IPS DF 6.9 (cell line): ENCODE measurements around the gene DLGAP1.

ENCODE experiments used
- DNase-seq: peaks from one replicate; pipeline ENCODE4 v3.0.0-alpha.2; 2013; ENCODE audit warnings: low read depth, low spot score
- H3K27ac ChIP-seq: one replicate; pipeline ENCODE4 v1.5.1; 2013; ENCODE audit warnings: low read length, control low read depth
- H3K27me3 ChIP-seq: 2 replicates; pipeline ENCODE4 v1.6.1; 2013; ENCODE audit warnings: mild to moderate bottlenecking, low read length; ENCODE audit not compliant: control insufficient read depth, insufficient read depth
- H3K36me3 ChIP-seq: 2 replicates; pipeline ENCODE4 v1.6.1; 2013; ENCODE audit warnings: low read length; ENCODE audit not compliant: control insufficient read depth, insufficient read depth
- H3K4me1 ChIP-seq: 2 replicates; pipeline ENCODE4 v1.6.1; 2013; ENCODE audit warnings: low read length; ENCODE audit not compliant: control insufficient read depth, insufficient read depth
- H3K4me3 ChIP-seq: 2 replicates; pipeline ENCODE4 v1.5.1; 2013; ENCODE audit warnings: mild to moderate bottlenecking, low read length
- H3K9me3 ChIP-seq: 2 replicates; pipeline ENCODE4 v1.6.1; 2013; ENCODE audit warnings: low read length, inconsistent platforms; ENCODE audit not compliant: control insufficient read depth, insufficient read depth
- WGBS: extraction: QIAGEN DNeasy Blood & Tissue Kit; methylation state at CpG from one replicate; pipeline ENCODE4 v1.1.7; 2013; ENCODE audit warnings: mixed read lengths, missing lambda C conversion rate; ENCODE audit not compliant: insufficient read length, insufficient coverage; 5-methylcytosine and 5-hydroxymethylcytosine counted together

Gene DLGAP1

GRCh38 chr18:3456686-3457069 is 998.4 kb downstream of the DLGAP1 start:
- no peaks in the 10 kb centered on the region for H3K9me3 ChIP-seq
- H3K4me3 ChIP-seq, result no peak overlapping the region
- peak overlapping the region; percentile 61 for H3K27ac ChIP-seq
- H3K27me3 ChIP-seq, result no peaks in the 10 kb centered on the region
- WGBS, result no CpG with 5 or more reads among the region's 1 CpG
- no peak for DNase-seq
- H3K4me1 ChIP-seq, result peaks cover 2% of the 10 kb centered on the region; the same call in 1 of the 2 replicates
- peaks cover 17% of the 10 kb centered on the region; the same call in 1 of the 2 replicates for H3K36me3 ChIP-seq

DNA sequence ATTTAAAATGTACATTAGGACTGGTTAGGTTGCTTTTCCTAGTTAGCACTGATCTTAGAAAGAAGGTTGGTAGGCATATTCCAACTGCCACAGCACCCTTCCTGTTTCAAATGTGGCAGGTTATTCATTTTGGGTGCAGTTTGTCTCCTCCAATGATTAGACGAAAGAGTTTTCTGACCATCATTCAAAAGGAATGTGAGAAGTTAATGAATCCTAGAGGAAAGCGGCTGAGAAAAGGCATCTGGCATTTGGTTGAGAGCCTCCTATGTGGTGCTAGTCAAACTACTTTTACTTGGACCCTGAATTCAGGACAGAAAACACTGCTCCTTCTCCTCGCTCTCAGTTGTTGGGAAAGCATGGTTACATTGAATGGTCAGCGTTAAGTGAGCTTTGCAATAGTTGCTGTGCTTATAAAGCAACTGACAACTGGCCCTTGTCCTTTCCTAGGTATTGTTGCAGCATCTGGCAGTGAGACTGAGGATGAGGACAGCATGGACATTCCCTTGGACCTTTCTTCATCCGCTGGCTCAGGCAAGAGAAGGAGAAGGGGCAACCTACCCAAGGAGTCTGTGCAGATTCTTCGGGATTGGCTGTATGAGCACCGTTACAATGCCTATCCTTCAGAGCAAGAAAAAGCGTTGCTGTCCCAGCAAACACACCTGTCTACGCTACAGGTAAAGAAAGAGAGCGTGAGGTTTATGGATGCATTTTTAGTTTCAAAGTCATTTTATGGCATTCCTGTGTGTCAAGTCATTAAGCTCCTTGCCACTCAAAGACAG is 999.0 kb downstream of the DLGAP1 start:
- Histone ChIP-seq H3K4me1 (peaks cover 2% of the 10 kb centered on the region; the same call in 1 of the 2 replicates), H3K9me3 (no peaks in the 10 kb centered on the region), H3K36me3 (peaks cover 17% of the 10 kb centered on the region; the same call in 1 of the 2 replicates), H3K27ac (peak overlapping the region; percentile 61), H3K27me3 (no peaks in the 10 kb centered on the region), H3K4me3 (no peak overlapping the region; the same call in 1 of the 2 replicates)
- WGBS, result no CpG with 5 or more reads among the region's 10 CpGs
- DNase-seq, result no peak

DNA sequence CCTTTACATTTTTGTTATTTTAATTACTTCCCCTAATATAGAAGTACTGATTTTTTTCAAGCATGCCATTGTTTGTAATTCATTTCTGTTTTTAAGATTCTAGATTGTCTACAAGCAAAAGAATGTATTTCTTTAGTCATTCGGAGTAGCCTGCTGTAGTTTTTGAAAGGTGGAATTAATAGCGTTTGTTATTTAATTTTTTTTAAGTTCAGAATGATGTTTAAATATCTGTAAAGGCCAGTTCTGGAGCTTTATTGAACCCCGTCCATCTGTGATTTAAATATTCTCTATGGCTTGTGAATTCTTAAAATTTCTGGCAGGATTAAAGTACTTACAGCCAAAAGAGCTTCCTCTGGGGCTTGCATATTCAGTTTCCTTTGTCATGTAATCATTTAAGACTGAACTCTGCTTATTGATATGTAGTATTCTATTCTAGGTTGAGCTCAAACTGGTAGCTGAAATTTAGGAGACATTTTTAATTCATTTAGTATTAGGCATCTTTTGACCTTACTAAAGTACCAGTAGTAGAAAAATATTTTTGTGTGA is 999.9 kb downstream of the DLGAP1 start:
- Histone ChIP-seq H3K36me3 (peaks cover 17% of the 10 kb centered on the region; the same call in 1 of the 2 replicates), H3K9me3 (no peaks in the 10 kb centered on the region), H3K4me1 (peaks cover 2% of the 10 kb centered on the region; the same call in 1 of the 2 replicates), H3K27me3 (no peaks in the 10 kb centered on the region), H3K4me3 (no peak overlapping the region), H3K27ac (no peak overlapping the region)
- 100% methylated on average over 1 of the region's 3 CpGs for WGBS
- DNase-seq, result no peak

- Histone ChIP-seq H3K9me3 (no peaks in the 10 kb centered on the region), H3K27me3 (no peaks in the 10 kb centered on the region), H3K4me1 (peaks cover 2% of the 10 kb centered on the region; the same call in 1 of the 2 replicates), H3K27ac (no peak overlapping the region), H3K36me3 (peaks cover 17% of the 10 kb centered on the region; the same call in 1 of the 2 replicates), H3K4me3 (no peak overlapping the region; the same call in 1 of the 2 replicates)
- WGBS, result no CpG with 5 or more reads among the region's 4 CpGs
- no peak for DNase-seq
Measured at GRCh38 chr18:3454365-3455089, 1000.6 kb downstream of the DLGAP1 start.

DNA sequence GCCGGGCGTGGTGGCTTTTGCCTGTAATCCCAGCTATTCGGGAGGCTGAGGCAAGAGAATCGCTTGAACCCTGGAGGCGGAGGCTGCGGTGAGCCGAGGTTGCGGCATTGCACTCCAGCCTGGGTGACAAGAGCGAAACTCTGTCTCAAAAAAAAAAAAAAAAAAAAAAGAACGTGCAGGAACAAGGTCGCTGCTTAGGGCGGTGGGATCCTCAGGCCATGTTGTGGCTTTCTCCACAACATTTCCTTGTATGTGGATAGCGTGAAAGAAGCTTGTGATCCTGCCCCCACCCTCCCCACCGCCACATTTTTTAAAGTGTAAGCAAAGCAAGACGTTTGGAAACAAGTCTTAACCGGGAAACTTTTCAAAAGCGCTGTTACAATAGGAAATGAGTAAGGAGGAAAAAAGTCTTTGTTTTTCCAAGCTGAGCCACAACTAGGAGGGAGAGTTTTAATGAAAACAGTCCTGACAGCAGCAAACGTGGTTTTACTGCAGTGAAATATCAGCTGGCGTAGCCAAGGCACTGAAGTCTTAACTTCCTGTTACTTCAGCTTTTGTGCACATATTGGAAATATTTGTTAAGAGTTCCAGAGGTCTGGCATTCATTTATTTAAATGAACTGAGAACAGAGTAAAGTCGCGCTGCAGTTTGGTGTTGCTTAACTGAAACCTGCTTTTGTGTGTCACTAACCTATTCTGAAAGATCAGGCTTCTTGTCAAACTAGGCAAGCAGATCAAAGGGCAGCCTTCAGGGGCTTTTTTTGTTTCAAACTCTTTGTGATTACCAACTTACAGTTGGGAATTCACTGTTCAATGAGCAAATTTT is 1001.4 kb downstream of the DLGAP1 start:
- no CpG with 5 or more reads among the region's 21 CpGs for WGBS
- H3K9me3 ChIP-seq, result no peaks in the 10 kb centered on the region
- DNase-seq, result no peak
- no peaks in the 10 kb centered on the region for H3K27me3 ChIP-seq
- H3K27ac ChIP-seq, result peak overlapping the region; percentile 67
- H3K4me3 ChIP-seq, result peak overlapping the region; percentile 98
- peaks cover 14% of the 10 kb centered on the region; the same call in 1 of the 2 replicates for H3K36me3 ChIP-seq
- peaks cover 2% of the 10 kb centered on the region; the same call in 1 of the 2 replicates for H3K4me1 ChIP-seq

- no peak for DNase-seq
- WGBS, result no CpG with 5 or more reads among the region's 17 CpGs
- H3K27me3 ChIP-seq, result no peaks in the 10 kb centered on the region
- H3K9me3 ChIP-seq, result no peaks in the 10 kb centered on the region
- peaks cover 2% of the 10 kb centered on the region; the same call in 1 of the 2 replicates for H3K4me1 ChIP-seq
- H3K27ac ChIP-seq, result peak overlapping the region; percentile 67
- H3K4me3 ChIP-seq, result peak overlapping the region; percentile 98; the same call in 1 of the 2 replicates
- H3K36me3 ChIP-seq, result peaks cover 11% of the 10 kb centered on the region; the same call in 1 of the 2 replicates
Measured at GRCh38 chr18:3452750-3453539, 1002.2 kb downstream of the DLGAP1 start.

- DNase-seq, result no peak
- H3K27ac ChIP-seq, result no peak overlapping the region
- H3K27me3 ChIP-seq, result no peaks in the 10 kb centered on the region
- peaks cover 4% of the 10 kb centered on the region; the same call in 1 of the 2 replicates for H3K36me3 ChIP-seq
- no peaks in the 10 kb centered on the region for H3K9me3 ChIP-seq
- peaks cover 2% of the 10 kb centered on the region; the same call in 1 of the 2 replicates for H3K4me1 ChIP-seq
- H3K4me3 ChIP-seq, result peak overlapping the region; percentile 98
- no CpG with 5 or more reads among the region's 53 CpGs for WGBS
Measured at GRCh38 chr18:3451989-3452749, 1002.9 kb downstream of the DLGAP1 start.

DNA sequence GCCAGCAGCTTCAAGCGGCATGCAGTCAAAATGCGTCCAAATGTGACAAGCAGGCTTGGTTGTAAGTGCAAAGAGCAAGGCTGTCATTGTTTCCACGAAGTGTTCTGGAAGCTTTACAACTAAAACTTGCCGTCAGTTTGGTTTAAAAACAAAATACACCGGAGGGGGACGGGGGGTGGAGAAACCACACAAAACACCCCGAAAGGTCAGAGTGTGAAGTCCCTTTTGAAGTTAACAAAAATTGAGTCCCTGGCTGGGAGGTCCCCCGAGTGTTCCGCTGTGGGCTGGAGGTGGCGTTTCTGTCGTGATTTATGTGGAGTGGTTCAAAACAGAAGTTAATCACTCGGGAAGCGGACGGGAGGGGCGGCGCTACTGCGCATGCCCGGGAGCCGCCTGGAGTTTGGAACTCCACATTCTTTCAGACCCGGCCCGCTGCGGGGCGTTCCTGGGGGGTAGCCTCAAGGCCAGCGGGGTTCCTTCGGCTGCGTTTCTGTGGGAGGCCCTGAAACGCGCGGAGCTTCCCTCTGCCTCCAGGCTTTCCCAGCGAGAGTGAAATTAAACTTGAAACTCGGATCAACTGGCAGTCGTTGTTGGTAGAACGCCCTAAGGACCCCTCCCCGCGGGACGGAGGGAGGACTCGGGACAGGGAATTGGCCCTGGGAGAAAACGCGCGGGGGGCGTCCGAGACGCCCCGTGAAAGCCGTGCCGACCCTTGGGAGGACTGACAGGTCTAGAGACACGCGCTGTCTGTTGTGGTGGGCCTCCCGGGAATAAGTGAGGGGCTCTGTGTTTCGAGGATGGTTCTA is 1003.7 kb downstream of the DLGAP1 start:
- H3K27ac ChIP-seq, result no peak overlapping the region
- no peak for DNase-seq
- no CpG with 5 or more reads among the region's 50 CpGs for WGBS
- H3K4me3 ChIP-seq, result peak overlapping the region; percentile 98
- peaks cover 2% of the 10 kb centered on the region; the same call in 1 of the 2 replicates for H3K4me1 ChIP-seq
- H3K9me3 ChIP-seq, result no peaks in the 10 kb centered on the region
- peaks cover 4% of the 10 kb centered on the region; the same call in 1 of the 2 replicates for H3K36me3 ChIP-seq
- H3K27me3 ChIP-seq, result no peaks in the 10 kb centered on the region
